GM12878 (cell line): Measurements from ENCODE around the gene GRK1. TPM values are rescaled to one million over a fixed set of nuclear protein-coding genes. Genes with fewer than 3 reads are reported as not detected.

Experiments used
- ATAC-seq: fragments of 200-7000 bp; cut with Tn5 transposase; 3 replicates; pipeline ENCODE4 v1.9.1; 2020; ENCODE audit warnings: mild to moderate bottlenecking, moderate library complexity
- BruUV-seq: library from RNA; stranded (reverse); fragments of 400-500 nt; replicated peaks from 2 replicates; lab custom pipeline; 2021; lab: Mats Ljungman, UMichigan
- CTCF ChIA-PET: fragments of 300-600 bp; sonication (Branson Sonifier 250); formaldehyde crosslinking; extraction: SDS; loops from one replicate; lab custom pipeline; 2021; ENCODE audit warnings: inconsistent platforms; lab: Yijun Ruan, JAX
- POLR2A ChIA-PET: fragments of 350-600 bp; formaldehyde crosslinking; extraction: SDS; loops from one replicate; lab custom pipeline; 2021; ENCODE audit warnings: inconsistent platforms; lab: Charles Lee
- RAD21 ChIA-PET: fragments of 300-600 bp; sonication (Branson Sonifier 250); formaldehyde crosslinking; loops from one replicate; lab custom pipeline; 2023; ENCODE audit warnings: antibody characterized with exemption; ENCODE audit not compliant: unreplicated experiment; lab: Charles Lee
- SMC1A ChIA-PET: fragments of 300-600 bp; sonication (Branson Sonifier 250); formaldehyde crosslinking; loops from one replicate; lab custom pipeline; 2023; ENCODE audit not compliant: unreplicated experiment, uncharacterized antibody; lab: Charles Lee
- DNase-seq: peaks from one replicate; pipeline ENCODE4 v3.0.0-alpha.2; 2011; ENCODE audit warnings: low read depth, low spot score
- FAIRE-seq: peaks from 3 replicates; lab custom pipeline; 2011; peaks lifted over from hg19 to GRCh38; lab: Jason Lieb, UNC
- H2AFZ ChIP-seq: 2 replicates; pipeline ENCODE4 v1.6.0; 2011; ENCODE audit warnings: low read depth, low read length, control low read depth; ENCODE audit not compliant: control insufficient read depth
- H3K27ac ChIP-seq: 2 replicates; pipeline ENCODE4 v1.5.1; 2011; ENCODE audit warnings: control low read depth; ENCODE audit not compliant: control insufficient read depth, insufficient read depth
- H3K27me3 ChIP-seq, 2 experiments: replicated peaks in 1 of 2; 2 replicates each; pipeline versions ENCODE4 v1.6.0 to v1.6.1; 2011; ENCODE audit warnings: low read length in 1 of 2; ENCODE audit not compliant: control insufficient read depth in 2 of 2, insufficient read depth in 2 of 2
- H3K36me3 ChIP-seq, 2 experiments: 2 replicates each; pipeline ENCODE4 v1.5.1; 2011; ENCODE audit warnings: low read length in 1 of 2; ENCODE audit not compliant: control insufficient read depth in 2 of 2, insufficient read depth in 2 of 2
- H3K4me1 ChIP-seq: 2 replicates; pipeline ENCODE4 v1.6.1; 2011; ENCODE audit warnings: mild to moderate bottlenecking, low read length, moderate library complexity, mixed read lengths; ENCODE audit not compliant: control insufficient read depth, insufficient read depth
- H3K4me2 ChIP-seq: 2 replicates; pipeline ENCODE4 v1.6.0; 2011; ENCODE audit warnings: control low read depth; ENCODE audit not compliant: control insufficient read depth, insufficient read depth
- H3K4me3 ChIP-seq: fragments of 200-600 bp; sonication (generic); 2 replicates; pipeline ENCODE4 v1.5.1; 2016
- H3K79me2 ChIP-seq: 2 replicates; pipeline ENCODE4 v1.6.0; 2011; ENCODE audit warnings: low read length; ENCODE audit not compliant: control insufficient read depth, insufficient read depth
- H3K9ac ChIP-seq: 2 replicates; pipeline ENCODE4 v1.8.0; 2011; ENCODE audit warnings: low read length, control low read depth, mixed read lengths; ENCODE audit not compliant: control insufficient read depth, insufficient read depth
- H3K9me3 ChIP-seq: replicated peaks from 3 replicates; pipeline ENCODE4 v1.5.1; 2011; ENCODE audit warnings: mild to moderate bottlenecking, low read length; ENCODE audit not compliant: control insufficient read depth, insufficient read depth
- H4K20me1 ChIP-seq: 2 replicates; pipeline ENCODE4 v1.6.0; 2011; ENCODE audit not compliant: control insufficient read depth, insufficient read depth
- ASH2L ChIP-seq: fragments of 300-600, 200-600 bp; sonication (generic); IDR thresholded peaks from 2 replicates; pipeline ENCODE4 v1.6.1; 2017; ENCODE audit warnings: low read depth, mild to moderate bottlenecking, borderline replicate concordance
- BMI1 ChIP-seq: fragments of 450-650 bp; IDR thresholded peaks from 2 replicates; pipeline ENCODE4 v1.6.1; 2016; ENCODE audit warnings: mild to moderate bottlenecking, moderate library complexity, borderline replicate concordance
- CEBPB ChIP-seq, 2 experiments: fragments of 150-350 bp in 1 of 2; IDR thresholded peaks; 2 replicates each; pipeline ENCODE4 v1.6.1; 2012 to 2014; ENCODE audit warnings: low read depth in 2 of 2, low read length in 2 of 2, borderline replicate concordance in 1 of 2, inconsistent platforms in 1 of 2
- FOS ChIP-seq: IDR thresholded peaks from 3 replicates; pipeline ENCODE4 v1.6.1; 2011; ENCODE audit warnings: borderline replicate concordance; ENCODE audit not compliant: insufficient read length; ENCODE audit errors: extremely low read depth
- FOXM1 ChIP-seq: IDR thresholded peaks from 2 replicates; pipeline ENCODE4 v1.6.1; 2012; ENCODE audit warnings: low read depth, mild to moderate bottlenecking, inconsistent platforms, low read length, moderate library complexity
- HDAC2 ChIP-seq: fragments of 200-600 bp; sonication (generic); IDR thresholded peaks from 2 replicates; pipeline ENCODE4 v1.6.1; 2017
- HSF1 ChIP-seq: fragments of 150-350 bp; IDR thresholded peaks from 2 replicates; pipeline ENCODE4 v1.6.1; 2014; ENCODE audit warnings: mild to moderate bottlenecking, low read depth, low read length
- PAX8 ChIP-seq: fragments of 450-650 bp; IDR thresholded peaks from 2 replicates; pipeline ENCODE4 v1.6.1; 2017; ENCODE audit warnings: mild to moderate bottlenecking, moderate library complexity
- PBX3 ChIP-seq: IDR thresholded peaks from 2 replicates; pipeline ENCODE4 v1.6.1; 2011; ENCODE audit warnings: mild to moderate bottlenecking, low read depth, low read length, moderate library complexity; ENCODE audit not compliant: insufficient replicate concordance
- PKNOX1 ChIP-seq: fragments of 450-650 bp; IDR thresholded peaks from 2 replicates; pipeline ENCODE4 v1.6.1; 2016; ENCODE audit warnings: mild to moderate bottlenecking
- SREBF2 ChIP-seq: IDR thresholded peaks from 2 replicates; pipeline ENCODE4 v1.6.1; 2012; ENCODE audit warnings: mild to moderate bottlenecking, low read length
- ZBTB11 ChIP-seq: fragments of 450-650 bp; formaldehyde crosslinking; IDR thresholded peaks from 2 replicates; pipeline ENCODE4 v1.5.0; 2022; ENCODE audit warnings: mild to moderate bottlenecking, missing genetic modification characterization
- ZBTB40 ChIP-seq: fragments of 450-650 bp; IDR thresholded peaks from 2 replicates; pipeline ENCODE4 v1.6.1; 2016; ENCODE audit warnings: mild to moderate bottlenecking, moderate library complexity, borderline replicate concordance
- ZNF217 ChIP-seq: fragments of 450-650 bp; IDR thresholded peaks from 2 replicates; pipeline ENCODE4 v1.6.1; 2017; ENCODE audit warnings: antibody characterized with exemption, mild to moderate bottlenecking
- WGBS: methylation state at CpG from one replicate; pipeline ENCODE4 v1.1.6; 2016; ENCODE audit warnings: low lambda C conversion rate; ENCODE audit not compliant: insufficient replicate concordance, insufficient coverage; ENCODE audit errors: missing lambda C conversion rate; 5-methylcytosine and 5-hydroxymethylcytosine counted together
- in situ Hi-C: fragments of 300-500 bp; cut with MboI; formaldehyde crosslinking; loops from 9 replicates; pipeline ENCODE4 v1.14.3; 2018; ENCODE audit warnings: mixed read lengths
- intact Hi-C: fragments of 100-400 bp; cut with micrococcal nuclease; formaldehyde crosslinking; loops from one replicate; pipeline ENCODE4 v1.14.2; 2022; ENCODE audit not compliant: unreplicated experiment
- polyA plus RNA-seq, 11 experiments: library from polyadenylated mRNA; depleted of rRNA in 4 of 11; unstranded in 6 of 11; stranded (reverse) in 5 of 11; fragments of >200 nt; fragmentation: Nextera tagmentation in 4 of 11; fragmentation: Illumina TruSeq in 1 of 11; extraction: Ambion mirVana in 4 of 11; extraction: Trizol in 1 of 11; gene quantifications; 1 replicate in 1 of 11; 2 replicates in 10 of 11; pipeline versions ENCODE4 v1.2.1 to v1.2.3, GENCODE V29; 2011 to 2016; ENCODE audit warnings: inconsistent platforms in 2 of 11, missing spikeins in 2 of 11, low read depth in 1 of 11
- total RNA-seq, 4 experiments: library from RNA; depleted of rRNA in 3 of 4; stranded (reverse); fragments of >200 nt in 3 of 4; fragmentation: Illumina TruSeq in 1 of 4; extraction: Trizol in 1 of 4; gene quantifications; 2 replicates each; pipeline versions ENCODE4 v1.2.1 to v1.2.3, GENCODE V29; 2013 to 2021

Gene GRK1
- total and polyA plus RNA-seq, 10 of the 15 experiments (the other 5 are each of a cell fraction or from before 2014, with no cell fraction given), result under 0.01 to 0.04 TPM; not detected in 8

GRCh38 chr13:113666329-113666670 is 719 bp upstream of the GRK1 start:
- CTCF ChIA-PET, result no interaction called here
- SMC1A ChIA-PET, result no interaction called here
- no peak overlapping the region for H3K27ac ChIP-seq
- DNase-seq, result no peak
- BruUV-seq, result no TSS peak
- no peaks in the 10 kb centered on the region for H3K27me3 ChIP-seq
- ATAC-seq, result no peak
- no peaks in the 10 kb centered on the region for H3K79me2 ChIP-seq
- no peak overlapping the region for H3K9ac ChIP-seq
- H3K9me3 ChIP-seq, result no peaks in the 10 kb centered on the region; the same call in 2 of the 3 replicates
- 71% methylated on average over 2 of the region's 2 CpGs for WGBS
- no peak overlapping the region for H3K4me3 ChIP-seq
- no peak overlapping the region for H3K4me2 ChIP-seq
- in situ Hi-C loops, result no loop called here
- FAIRE-seq, result no peak
- no peaks in the 10 kb centered on the region for H3K4me1 ChIP-seq
- intact Hi-C loops, result no loop called here
- RAD21 ChIA-PET, result no interaction called here
- H2AFZ ChIP-seq, result no peak overlapping the region
- POLR2A ChIA-PET, result no interaction called here
- H3K36me3 ChIP-seq, result no peaks in the 10 kb centered on the region
- H4K20me1 ChIP-seq, result no peaks in the 10 kb centered on the region
- TF ChIP-seq ZNF217 (no peak), PKNOX1 (no peak), BMI1 (no peak), FOS (no peak), ZBTB11 (CRISPR knock-in tag) (no peak), FOXM1 (no peak), HDAC2 (no peak), PAX8 (no peak), PBX3 (no peak), ASH2L (no peak), ZBTB40 (no peak), CEBPB (IDR thresholded peaks at IDR 0.05; ENCODE audit: borderline replicate concordance in 1 of 2, low read depth in 2 of 2, low read length in 2 of 2) (no peak), SREBF2 (no peak), HSF1 (no peak)
